GM03348 (cell line): ENCODE results near the gene RAB30.
A peak's percentile ranks its signal among the peaks of the same experiment; 100 is the strongest.
"Not testable (repeated sequence)": the region's sequence is repeated elsewhere in the genome, so short reads cannot be mapped to it uniquely, and the experiment has no call there.

ENCODE experiments used
- DNase-seq: peaks from one replicate; pipeline ENCODE4 v3.0.0; 2012; ENCODE audit warnings: low spot score

Gene RAB30

GRCh38 chr11:82943430-82943829 is 128.3 kb downstream of the RAB30 start:
- not testable (repeated sequence) for DNase-seq

GRCh38 chr11:82942376-82942775 is 129.3 kb downstream of the RAB30 start:
- DNase-seq, result no peak

GRCh38 chr11:82939456-82939855 is 132.2 kb downstream of the RAB30 start:
- DNase-seq, result no peak

- DNase-seq, result no peak
These were observed 134.1 kb downstream of the RAB30 start for GRCh38 chr11:82937554-82937953.

GRCh38 chr11:82936261-82936660 is 135.4 kb downstream of the RAB30 start:
- no peak for DNase-seq

- DNase-seq, result no peak
These were observed 139.1 kb downstream of the RAB30 start for GRCh38 chr11:82932564-82932963.

GRCh38 chr11:82930734-82931133 is 141.0 kb downstream of the RAB30 start:
- no peak for DNase-seq

GRCh38 chr11:82930229-82930628 is 141.5 kb downstream of the RAB30 start:
- DNase-seq, result no peak

GRCh38 chr11:82929121-82929520 is 142.6 kb downstream of the RAB30 start:
- no peak for DNase-seq

GRCh38 chr11:82927264-82927880 is 144.3 kb downstream of the RAB30 start:
- DNase-seq, result peak; percentile 77

- no peak for DNase-seq
These were observed 147.0 kb downstream of the RAB30 start for GRCh38 chr11:82924522-82925224.
